ENCODE data around the gene ALDH16A1.
A peak's percentile ranks its signal among the peaks of the same experiment; 100 is the strongest.

Gene ALDH16A1

DNA sequence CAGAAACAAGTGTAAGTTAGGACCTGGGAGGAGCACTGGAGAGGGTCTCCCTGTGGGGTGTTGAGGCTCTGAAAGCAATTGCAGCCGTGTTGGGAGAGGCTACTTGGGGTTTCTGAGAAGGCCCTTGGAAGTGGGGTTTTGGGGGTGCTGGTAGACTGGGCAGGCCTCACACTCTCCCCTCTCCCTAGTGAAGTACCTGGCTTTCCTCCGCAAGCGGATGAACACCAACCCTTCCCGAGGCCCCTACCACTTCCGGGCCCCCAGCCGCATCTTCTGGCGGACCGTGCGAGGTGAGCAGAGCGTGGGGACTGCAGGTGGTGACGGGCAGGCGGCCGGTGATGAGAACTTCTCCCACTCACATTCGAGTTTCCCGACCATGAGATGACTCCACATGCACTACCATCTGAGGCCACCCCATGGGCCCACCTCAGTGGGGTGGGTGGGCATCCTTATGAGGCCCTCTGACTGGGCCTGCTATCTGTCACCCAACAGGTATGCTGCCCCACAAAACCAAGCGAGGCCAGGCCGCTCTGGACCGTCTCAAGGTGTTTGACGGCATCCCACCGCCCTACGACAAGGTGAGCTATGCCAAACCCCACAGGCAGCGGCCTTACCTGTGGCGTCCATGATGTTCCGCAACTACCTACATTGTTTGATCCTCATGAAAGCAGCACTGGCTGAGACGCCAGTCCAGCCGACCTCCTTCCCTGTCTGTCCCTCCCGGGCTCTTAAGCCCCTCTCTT lies 37.4 kb downstream of the ALDH16A1 start:
- no peak for DNase-seq

- no peak for DNase-seq
Measured at GRCh38 chr19:49491030-49491803, 38.2 kb downstream of the ALDH16A1 start.

DNA sequence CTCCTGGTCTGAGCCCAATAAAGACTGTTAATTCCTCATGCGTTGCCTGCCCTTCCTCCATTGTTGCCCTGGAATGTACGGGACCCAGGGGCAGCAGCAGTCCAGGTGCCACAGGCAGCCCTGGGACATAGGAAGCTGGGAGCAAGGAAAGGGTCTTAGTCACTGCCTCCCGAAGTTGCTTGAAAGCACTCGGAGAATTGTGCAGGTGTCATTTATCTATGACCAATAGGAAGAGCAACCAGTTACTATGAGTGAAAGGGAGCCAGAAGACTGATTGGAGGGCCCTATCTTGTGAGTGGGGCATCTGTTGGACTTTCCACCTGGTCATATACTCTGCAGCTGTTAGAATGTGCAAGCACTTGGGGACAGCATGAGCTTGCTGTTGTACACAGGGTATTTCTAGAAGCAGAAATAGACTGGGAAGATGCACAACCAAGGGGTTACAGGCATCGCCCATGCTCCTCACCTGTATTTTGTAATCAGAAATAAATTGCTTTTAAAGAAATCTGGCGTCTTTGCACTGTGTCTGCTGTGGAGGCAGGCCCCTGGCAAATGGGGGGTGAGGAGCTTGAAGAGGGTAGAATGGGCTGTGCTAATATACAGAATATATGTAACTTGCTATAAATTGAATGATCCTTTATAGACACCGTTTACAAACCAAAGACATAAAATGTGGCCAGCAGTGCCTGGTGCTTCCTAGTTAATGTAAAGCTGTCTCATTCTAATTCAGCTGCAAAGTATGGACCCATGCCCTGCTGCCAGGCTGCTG lies 39.0 kb downstream of the ALDH16A1 start:
- DNase-seq: no peak

- no peak for DNase-seq
Measured at GRCh38 chr19:49492573-49493405, 39.8 kb downstream of the ALDH16A1 start.

- DNase-seq: no peak
Measured at GRCh38 chr19:49496574-49497008, 43.6 kb downstream of the ALDH16A1 start.

DNA sequence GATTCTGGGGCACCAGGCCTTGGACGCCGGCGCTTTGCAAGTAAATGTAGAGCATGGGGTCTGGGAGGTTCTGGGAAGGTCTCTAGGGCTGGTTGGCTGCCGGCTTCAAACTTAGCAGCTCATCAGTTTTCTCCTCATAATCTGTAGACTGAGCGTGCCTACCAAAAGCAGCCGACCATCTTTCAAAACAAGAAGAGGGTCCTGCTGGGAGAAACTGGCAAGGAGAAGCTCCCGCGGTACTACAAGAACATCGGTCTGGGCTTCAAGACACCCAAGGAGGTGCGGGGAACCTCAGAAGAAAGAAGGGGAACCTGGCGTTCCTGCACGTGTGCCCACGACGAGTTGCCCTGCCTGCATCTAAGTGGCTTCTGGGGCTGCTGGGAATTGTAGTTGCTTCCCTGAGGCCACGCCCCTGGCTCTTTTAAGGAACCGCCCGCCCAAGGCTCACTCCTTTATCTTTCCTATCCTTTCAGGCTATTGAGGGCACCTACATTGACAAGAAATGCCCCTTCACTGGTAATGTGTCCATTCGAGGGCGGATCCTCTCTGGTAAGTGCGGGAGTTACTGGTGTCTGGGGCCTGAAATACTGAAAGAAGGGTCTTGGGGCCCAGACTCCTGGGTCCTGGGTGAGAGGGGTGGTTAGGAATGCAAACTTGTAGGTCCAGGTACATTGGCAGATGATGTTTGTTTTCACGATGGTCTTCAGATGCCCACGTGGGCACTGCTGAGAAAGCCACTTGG lies 44.2 kb downstream of the ALDH16A1 start:
- no peak for DNase-seq

DNA sequence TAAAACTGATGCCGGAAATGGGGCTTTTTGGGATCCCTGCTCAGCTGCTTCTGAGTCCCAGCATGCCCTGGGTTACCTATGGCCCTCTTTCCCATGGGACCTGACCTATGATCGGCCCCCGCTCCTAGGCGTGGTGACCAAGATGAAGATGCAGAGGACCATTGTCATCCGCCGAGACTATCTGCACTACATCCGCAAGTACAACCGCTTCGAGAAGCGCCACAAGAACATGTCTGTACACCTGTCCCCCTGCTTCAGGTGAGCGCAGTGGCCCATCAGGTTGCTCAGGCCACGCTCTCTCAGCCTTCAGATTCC lies 44.7 kb downstream of the ALDH16A1 start:
- no peak for DNase-seq

DNA sequence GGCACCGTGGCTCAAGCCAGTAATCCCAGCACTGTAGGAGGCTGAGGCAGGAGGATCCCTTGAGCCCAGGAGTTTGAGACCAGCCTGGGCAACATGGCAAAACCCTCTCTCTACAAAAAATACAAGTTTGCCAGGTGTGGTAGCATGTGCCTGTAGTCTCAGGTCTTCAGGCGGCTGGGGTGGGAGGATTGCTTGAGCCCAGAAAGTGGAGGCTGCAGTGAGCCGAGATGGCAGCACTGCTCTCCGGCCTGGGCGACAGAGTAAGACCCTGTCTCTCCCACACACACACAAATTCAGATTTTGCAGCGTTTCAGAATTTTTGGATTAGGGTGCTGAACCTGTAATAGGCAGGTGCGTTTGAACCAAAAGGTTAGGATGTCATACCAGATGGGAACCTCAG lies 45.5 kb downstream of the ALDH16A1 start:
- no peak for DNase-seq

DNA sequence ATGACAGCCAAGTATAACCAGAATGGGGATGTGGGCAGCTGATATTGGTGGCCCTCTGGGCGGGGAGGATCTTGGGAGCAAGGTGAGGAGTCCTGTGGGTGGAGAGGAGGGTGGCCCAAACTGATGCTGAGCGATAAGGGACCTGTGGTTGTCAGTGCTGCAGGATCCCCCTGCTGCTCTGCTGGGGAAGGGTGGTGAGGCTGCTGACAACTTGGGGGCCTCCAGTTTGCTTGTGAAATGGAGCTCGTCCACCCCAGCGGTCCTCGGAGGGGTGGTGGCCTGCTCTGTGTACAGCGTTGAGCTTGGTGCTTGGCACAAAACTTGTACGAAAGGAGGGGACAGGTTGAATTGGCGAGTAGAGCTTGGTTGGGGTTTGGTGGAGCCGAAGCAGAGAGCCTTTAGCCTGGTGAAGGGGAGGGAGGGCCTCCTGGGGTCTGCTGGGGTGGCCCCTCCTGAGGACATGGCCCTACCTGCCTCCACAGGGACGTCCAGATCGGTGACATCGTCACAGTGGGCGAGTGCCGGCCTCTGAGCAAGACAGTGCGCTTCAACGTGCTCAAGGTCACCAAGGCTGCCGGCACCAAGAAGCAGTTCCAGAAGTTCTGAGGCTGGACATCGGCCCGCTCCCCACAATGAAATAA lies 46.1 kb downstream of the ALDH16A1 start:
- no peak for DNase-seq

- DNase-seq: peak; percentile 72
Measured at GRCh38 chr19:49502866-49503581, 50.0 kb downstream of the ALDH16A1 start.

- DNase-seq: no peak
Measured at GRCh38 chr19:49503582-49503962, 50.5 kb downstream of the ALDH16A1 start.

- DNase-seq: peak; percentile 91
Measured at GRCh38 chr19:49506575-49507105, 53.6 kb downstream of the ALDH16A1 start.

- DNase-seq: no peak
Measured at GRCh38 chr19:49507803-49508494, 54.9 kb downstream of the ALDH16A1 start.

DNA sequence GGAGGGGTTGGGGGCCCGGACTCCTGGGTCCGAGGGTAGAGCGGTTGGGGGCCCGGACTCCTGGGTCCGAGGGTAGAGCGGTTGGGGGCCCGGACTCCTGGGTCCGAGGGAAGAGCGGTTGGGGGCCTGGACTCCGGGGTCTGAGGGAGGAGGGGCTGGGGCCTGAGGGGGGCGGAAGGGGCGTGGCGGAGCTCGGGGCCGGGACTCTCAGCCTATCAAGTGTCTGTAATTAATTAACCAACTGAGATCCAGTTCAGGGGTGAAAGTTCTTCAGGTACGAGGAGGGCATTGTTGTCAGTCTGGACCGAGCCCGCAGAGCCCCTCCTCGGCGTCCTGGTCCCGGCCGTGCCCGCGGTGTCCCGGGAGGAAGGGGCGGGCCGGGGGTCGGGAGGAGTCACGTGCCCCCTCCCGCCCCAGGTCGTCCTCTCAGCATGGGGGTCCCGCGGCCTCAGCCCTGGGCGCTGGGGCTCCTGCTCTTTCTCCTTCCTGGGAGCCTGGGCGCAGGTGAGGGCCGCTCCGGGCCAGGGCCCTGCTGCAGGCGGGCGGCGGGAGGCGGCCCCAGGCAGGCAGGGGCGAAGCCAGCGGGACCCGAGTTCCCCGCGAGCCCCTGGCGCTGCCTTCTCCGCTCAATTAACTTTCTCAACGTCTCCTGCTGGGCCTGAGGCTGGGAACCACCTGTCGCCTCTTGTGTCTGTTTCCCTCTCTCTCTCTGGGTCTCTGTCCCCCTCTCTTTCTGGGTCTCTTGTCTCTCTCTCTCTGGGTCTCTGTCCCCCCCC lies 60.1 kb downstream of the ALDH16A1 start:
- DNase-seq: no peak

- no peak for DNase-seq
Measured at GRCh38 chr19:49513746-49514118, 60.7 kb downstream of the ALDH16A1 start.

DNA sequence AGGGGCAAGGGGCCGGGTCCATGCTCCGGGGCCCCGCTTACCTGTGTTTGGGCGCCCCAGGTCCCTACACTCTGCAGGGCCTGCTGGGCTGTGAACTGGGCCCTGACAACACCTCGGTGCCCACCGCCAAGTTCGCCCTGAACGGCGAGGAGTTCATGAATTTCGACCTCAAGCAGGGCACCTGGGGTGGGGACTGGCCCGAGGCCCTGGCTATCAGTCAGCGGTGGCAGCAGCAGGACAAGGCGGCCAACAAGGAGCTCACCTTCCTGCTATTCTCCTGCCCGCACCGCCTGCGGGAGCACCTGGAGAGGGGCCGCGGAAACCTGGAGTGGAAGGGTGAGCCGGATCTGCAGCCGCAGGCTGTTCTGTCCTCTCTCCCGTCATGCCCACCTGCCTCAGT lies 61.1 kb downstream of the ALDH16A1 start:
- DNase-seq: no peak

- DNase-seq: no peak
Measured at GRCh38 chr19:49515767-49516166, 62.7 kb downstream of the ALDH16A1 start.

DNA sequence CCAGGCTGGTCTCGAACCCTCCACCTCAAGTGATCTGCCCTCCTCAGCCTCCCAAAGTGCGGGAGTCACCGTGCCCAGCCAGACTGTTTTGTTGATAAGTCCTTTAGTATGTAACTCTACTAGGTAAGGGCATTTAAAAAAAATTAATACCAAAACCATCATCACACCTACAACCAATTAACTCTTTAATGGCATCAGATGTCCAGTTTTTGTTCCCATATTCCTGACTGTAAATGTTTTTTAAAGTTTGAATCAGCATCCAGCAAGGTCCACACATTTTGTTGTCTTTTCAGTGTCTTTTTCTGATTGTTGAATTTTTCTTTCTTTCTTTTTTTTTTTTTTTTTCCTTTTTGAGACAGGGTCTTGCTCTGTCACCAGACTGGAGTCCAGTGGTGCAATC lies 65.0 kb downstream of the ALDH16A1 start:
- no peak for DNase-seq

All from islet precursor cell (in vitro differentiated cells).